ENCODE results near the gene LRRC75A.

LRRC75A gene, protein sequence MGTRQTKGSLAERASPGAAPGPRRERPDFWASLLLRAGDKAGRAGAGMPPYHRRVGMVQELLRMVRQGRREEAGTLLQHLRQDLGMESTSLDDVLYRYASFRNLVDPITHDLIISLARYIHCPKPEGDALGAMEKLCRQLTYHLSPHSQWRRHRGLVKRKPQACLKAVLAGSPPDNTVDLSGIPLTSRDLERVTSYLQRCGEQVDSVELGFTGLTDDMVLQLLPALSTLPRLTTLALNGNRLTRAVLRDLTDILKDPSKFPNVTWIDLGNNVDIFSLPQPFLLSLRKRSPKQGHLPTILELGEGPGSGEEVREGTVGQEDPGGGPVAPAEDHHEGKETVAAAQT

GRCh38 chr17:16491703-16492612 is at the start of gene LRRC75A:
Gene LRRC75A (minus strand): TSS chr17:16492193. CDS start chr17:16491990, 203 bp downstream.
- Histone ChIP-seq H3K27me3 (ENCODE audit: insufficient read depth, low read length) (peaks cover 3% of the 10 kb centered on the region; the same call in 1 of the 2 replicates), H3K4me1 (ENCODE audit: insufficient read depth, low read length, severe bottlenecking) (peaks cover 6% of the 10 kb centered on the region), H3K79me2 (ENCODE audit: insufficient read depth, low read length) (no peaks in the 10 kb centered on the region), H3K36me3 (ENCODE audit: insufficient read depth, low read length) (no peaks in the 10 kb centered on the region), H3K9me2 (ENCODE audit: low read depth, low read length) (no peaks in the 10 kb centered on the region), H4K20me1 (ENCODE audit: insufficient read depth, low read length) (no peaks in the 10 kb centered on the region), H3K27ac (ENCODE audit: low read depth, low read length, poor library complexity, severe bottlenecking) (no peak within 1 kb of the TSS), H2AFZ (ENCODE audit: low read length) (no peak within 1 kb of the TSS), H3F3A (ENCODE audit: insufficient read depth, low read length) (no peaks in the 10 kb centered on the region), H3K4me3 (ENCODE audit: low read depth, low read length, poor library complexity, severe bottlenecking) (peak within 1 kb of the TSS; percentile 55), H3K9ac (ENCODE audit: low read length) (peak within 1 kb of the TSS; percentile 18; the same call in 1 of the 2 replicates), H3K9me3 (ENCODE audit: low read length) (no peaks in the 10 kb centered on the region), H3K4me2 (ENCODE audit: low read length) (peak within 1 kb of the TSS; percentile 68)
- no peak for TF ChIP-seq EZH2 (IDR thresholded peaks at IDR 0.05; ENCODE audit: borderline replicate concordance, low read length)
- TF ChIP-seq CTCF (IDR thresholded peaks at IDR 0.05; ENCODE audit: low read length), result no peak

DNA sequence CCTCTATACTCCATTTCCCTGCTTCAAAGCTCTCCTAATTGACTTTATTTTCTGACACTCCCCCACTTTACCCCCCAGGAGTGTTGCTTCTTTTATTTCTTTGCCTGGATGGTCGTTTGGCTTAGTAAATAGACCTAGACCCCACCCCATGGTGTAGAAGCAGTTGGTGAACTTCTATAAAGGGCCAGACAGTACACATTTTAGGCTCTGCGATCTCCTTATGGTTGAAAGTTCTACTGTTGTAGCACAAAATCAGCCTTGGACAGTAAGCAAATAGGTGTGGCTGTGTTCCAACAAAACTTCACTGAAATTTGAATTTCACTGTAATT is 45.1 kb upstream of the LRRC75A start:
- Histone ChIP-seq H3K27ac (ENCODE audit: low read depth, low read length, poor library complexity, severe bottlenecking) (no peak overlapping the region), H3K9me3 (ENCODE audit: low read length) (peaks cover 12% of the 10 kb centered on the region), H3K9ac (ENCODE audit: low read length) (no peak overlapping the region), H3K4me1 (ENCODE audit: insufficient read depth, low read length, severe bottlenecking) (peaks cover 14% of the 10 kb centered on the region), H3K27me3 (ENCODE audit: insufficient read depth, low read length) (no peaks in the 10 kb centered on the region), H3F3A (ENCODE audit: insufficient read depth, low read length) (no peaks in the 10 kb centered on the region), H2AFZ (ENCODE audit: low read length) (no peak overlapping the region), H4K20me1 (ENCODE audit: insufficient read depth, low read length) (no peaks in the 10 kb centered on the region), H3K4me3 (ENCODE audit: low read depth, low read length, poor library complexity, severe bottlenecking) (no peak overlapping the region), H3K4me2 (ENCODE audit: low read length) (peak overlapping the region; percentile 88; the same call in 1 of the 2 replicates), H3K79me2 (ENCODE audit: insufficient read depth, low read length) (no peaks in the 10 kb centered on the region), H3K36me3 (ENCODE audit: insufficient read depth, low read length) (no peaks in the 10 kb centered on the region; the same call in 1 of the 2 replicates), H3K9me2 (ENCODE audit: low read depth, low read length) (no peaks in the 10 kb centered on the region)
- no peak for TF ChIP-seq CTCF (IDR thresholded peaks at IDR 0.05; ENCODE audit: low read length)
- TF ChIP-seq EZH2 (IDR thresholded peaks at IDR 0.05; ENCODE audit: borderline replicate concordance, low read length), result no peak

- Histone ChIP-seq H3K79me2 (ENCODE audit: insufficient read depth, low read length) (no peaks in the 10 kb centered on the region), H3K27ac (ENCODE audit: low read depth, low read length, poor library complexity, severe bottlenecking) (no peak overlapping the region), H3K9me3 (ENCODE audit: low read length) (peaks cover 12% of the 10 kb centered on the region), H3F3A (ENCODE audit: insufficient read depth, low read length) (no peaks in the 10 kb centered on the region), H4K20me1 (ENCODE audit: insufficient read depth, low read length) (no peaks in the 10 kb centered on the region), H3K9ac (ENCODE audit: low read length) (no peak overlapping the region), H3K4me3 (ENCODE audit: low read depth, low read length, poor library complexity, severe bottlenecking) (no peak overlapping the region), H2AFZ (ENCODE audit: low read length) (no peak overlapping the region), H3K36me3 (ENCODE audit: insufficient read depth, low read length) (no peaks in the 10 kb centered on the region; the same call in 1 of the 2 replicates), H3K4me1 (ENCODE audit: insufficient read depth, low read length, severe bottlenecking) (peaks cover 14% of the 10 kb centered on the region), H3K9me2 (ENCODE audit: low read depth, low read length) (no peaks in the 10 kb centered on the region), H3K4me2 (ENCODE audit: low read length) (no peak overlapping the region), H3K27me3 (ENCODE audit: insufficient read depth, low read length) (no peaks in the 10 kb centered on the region; the same call in 1 of the 2 replicates)
- TF ChIP-seq EZH2 (IDR thresholded peaks at IDR 0.05; ENCODE audit: borderline replicate concordance, low read length), result no peak
- no peak for TF ChIP-seq CTCF (IDR thresholded peaks at IDR 0.05; ENCODE audit: low read length)
Measured at GRCh38 chr17:16534236-16534635, 42.2 kb upstream of the LRRC75A start.
